Measurements from ENCODE around the gene EGF.
"Not testable (repeated sequence)": the region's sequence is repeated elsewhere in the genome, so short reads cannot be mapped to it uniquely, and the experiment has no call there.

Gene EGF

DNA sequence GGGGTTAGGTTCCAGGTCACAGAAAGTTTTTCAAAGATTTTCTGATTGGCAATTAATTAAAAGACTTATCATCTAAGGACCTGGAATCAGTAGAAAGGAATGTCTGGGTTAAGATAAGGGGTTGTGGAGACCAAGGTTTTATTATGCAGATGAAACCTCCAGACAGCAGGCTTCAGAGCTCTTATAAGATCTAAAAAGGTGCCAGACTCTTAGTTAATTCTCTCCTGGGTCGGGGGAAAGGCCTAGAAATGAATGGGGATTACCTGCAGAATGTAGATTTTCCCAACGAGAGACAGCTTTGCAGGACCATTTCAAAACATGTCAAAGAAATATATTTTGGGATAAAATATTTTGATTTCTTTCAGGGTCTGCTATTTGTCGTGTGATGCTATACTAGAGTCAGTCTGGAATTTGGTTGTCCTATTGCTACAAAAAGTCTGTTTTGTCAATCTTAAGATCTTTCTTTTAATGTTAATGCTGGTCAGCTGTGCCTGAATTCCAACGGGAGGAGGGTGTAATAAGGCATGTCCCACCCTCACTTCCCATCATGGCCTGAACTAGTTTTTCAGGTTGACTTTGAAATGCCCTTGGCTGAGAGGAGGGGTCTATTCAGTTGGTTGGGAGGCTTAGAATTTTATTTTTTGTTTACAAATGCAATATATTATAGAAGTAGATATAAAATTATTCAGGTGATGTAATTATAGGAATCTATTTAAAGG is 15.8 kb downstream of the EGF start:
- H3K27ac ChIP-seq (ENCODE audit: low read depth, low read length, poor library complexity, severe bottlenecking), result no peak overlapping the region
- H3K9me2 ChIP-seq (ENCODE audit: low read depth, low read length), result no peaks in the 10 kb centered on the region
- H3K4me3 ChIP-seq (ENCODE audit: low read depth, low read length, poor library complexity, severe bottlenecking), result no peak overlapping the region
- no peaks in the 10 kb centered on the region for H3K4me1 ChIP-seq (ENCODE audit: insufficient read depth, low read length, severe bottlenecking)
- H3F3A ChIP-seq (ENCODE audit: insufficient read depth, low read length), result no peaks in the 10 kb centered on the region
- no peaks in the 10 kb centered on the region for H4K20me1 ChIP-seq (ENCODE audit: insufficient read depth, low read length)
- no peak for TF ChIP-seq CTCF (IDR thresholded peaks at IDR 0.05; ENCODE audit: low read length)
- no peak for TF ChIP-seq EZH2 (IDR thresholded peaks at IDR 0.05; ENCODE audit: borderline replicate concordance, low read length)
- no peaks in the 10 kb centered on the region for H3K36me3 ChIP-seq (ENCODE audit: insufficient read depth, low read length)
- H3K79me2 ChIP-seq (ENCODE audit: insufficient read depth, low read length), result no peaks in the 10 kb centered on the region
- H3K27me3 ChIP-seq (ENCODE audit: insufficient read depth, low read length), result no peaks in the 10 kb centered on the region
- H2AFZ ChIP-seq (ENCODE audit: low read length), result no peak overlapping the region
- H3K9me3 ChIP-seq (ENCODE audit: low read length), result no peaks in the 10 kb centered on the region
- H3K4me2 ChIP-seq (ENCODE audit: low read length), result no peak overlapping the region
- H3K9ac ChIP-seq (ENCODE audit: low read length), result no peak overlapping the region

DNA sequence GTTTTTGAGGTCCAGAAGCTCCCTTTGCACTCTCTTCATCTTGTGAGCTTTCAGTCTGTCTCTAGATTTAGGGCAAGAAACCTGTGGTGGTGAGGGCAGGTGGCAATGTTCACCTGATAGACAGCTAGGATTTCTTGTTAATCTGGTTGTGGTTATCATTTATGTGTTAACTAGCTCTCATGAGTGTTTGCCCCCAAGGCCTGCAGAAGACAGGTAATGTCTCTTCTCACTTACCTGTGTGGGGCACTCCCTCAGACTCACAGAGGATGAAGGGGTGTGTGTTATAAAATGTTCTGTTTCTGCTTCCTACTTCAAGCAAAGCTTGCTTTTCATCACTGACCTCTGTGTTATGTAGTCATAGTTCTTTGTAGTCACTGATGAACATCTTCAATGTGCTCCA is 17.8 kb downstream of the EGF start:
- H3K4me3 ChIP-seq (ENCODE audit: low read depth, low read length, poor library complexity, severe bottlenecking), result no peak overlapping the region

DNA sequence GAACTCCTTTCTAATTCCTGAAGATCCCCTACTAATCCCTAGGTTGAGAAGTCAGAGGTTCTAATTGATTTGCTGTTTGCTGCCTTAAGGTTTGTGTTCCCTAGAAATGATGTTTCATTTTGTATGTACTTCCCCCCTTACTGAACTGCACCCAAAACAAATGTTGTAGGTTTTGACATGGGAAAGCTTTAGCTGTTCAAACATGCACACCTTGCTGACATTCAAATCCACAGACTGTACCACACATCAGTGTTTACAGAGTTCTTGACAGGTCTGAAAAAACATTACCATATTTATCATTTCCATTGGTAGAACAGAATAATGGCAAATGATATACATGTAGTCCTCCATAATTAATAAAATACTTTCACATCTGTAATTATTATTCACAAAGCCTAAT is 18.2 kb downstream of the EGF start:
- no peak for TF ChIP-seq EZH2 (IDR thresholded peaks at IDR 0.05; ENCODE audit: borderline replicate concordance, low read length)
- Histone ChIP-seq H3K9ac (ENCODE audit: low read length) (no peak overlapping the region), H3F3A (ENCODE audit: insufficient read depth, low read length) (no peaks in the 10 kb centered on the region), H3K27me3 (ENCODE audit: insufficient read depth, low read length) (no peaks in the 10 kb centered on the region), H4K20me1 (ENCODE audit: insufficient read depth, low read length) (no peaks in the 10 kb centered on the region), H3K79me2 (ENCODE audit: insufficient read depth, low read length) (no peaks in the 10 kb centered on the region), H3K9me3 (ENCODE audit: low read length) (no peaks in the 10 kb centered on the region), H3K4me2 (ENCODE audit: low read length) (no peak overlapping the region), H3K9me2 (ENCODE audit: low read depth, low read length) (no peaks in the 10 kb centered on the region), H3K4me1 (ENCODE audit: insufficient read depth, low read length, severe bottlenecking) (no peaks in the 10 kb centered on the region), H3K4me3 (ENCODE audit: low read depth, low read length, poor library complexity, severe bottlenecking) (no peak overlapping the region), H2AFZ (ENCODE audit: low read length) (no peak overlapping the region), H3K36me3 (ENCODE audit: insufficient read depth, low read length) (no peaks in the 10 kb centered on the region), H3K27ac (ENCODE audit: low read depth, low read length, poor library complexity, severe bottlenecking) (no peak overlapping the region)

More for the DNA sequence above, 17.8 kb downstream of the EGF start:
- no peaks in the 10 kb centered on the region for H3F3A ChIP-seq (ENCODE audit: insufficient read depth, low read length)
- no peaks in the 10 kb centered on the region for H3K4me1 ChIP-seq (ENCODE audit: insufficient read depth, low read length, severe bottlenecking)
- no peak overlapping the region for H2AFZ ChIP-seq (ENCODE audit: low read length)
- no peaks in the 10 kb centered on the region for H4K20me1 ChIP-seq (ENCODE audit: insufficient read depth, low read length)
- H3K9me2 ChIP-seq (ENCODE audit: low read depth, low read length), result no peaks in the 10 kb centered on the region
- no peak overlapping the region for H3K9ac ChIP-seq (ENCODE audit: low read length)
- no peak overlapping the region for H3K27ac ChIP-seq (ENCODE audit: low read depth, low read length, poor library complexity, severe bottlenecking)
- no peaks in the 10 kb centered on the region for H3K27me3 ChIP-seq (ENCODE audit: insufficient read depth, low read length)
- no peak overlapping the region for H3K4me2 ChIP-seq (ENCODE audit: low read length)
- H3K79me2 ChIP-seq (ENCODE audit: insufficient read depth, low read length), result no peaks in the 10 kb centered on the region
- TF ChIP-seq CTCF (IDR thresholded peaks at IDR 0.05; ENCODE audit: low read length) (no peak), EZH2 (IDR thresholded peaks at IDR 0.05; ENCODE audit: borderline replicate concordance, low read length) (no peak)
- H3K9me3 ChIP-seq (ENCODE audit: low read length), result no peaks in the 10 kb centered on the region
- no peaks in the 10 kb centered on the region for H3K36me3 ChIP-seq (ENCODE audit: insufficient read depth, low read length)

GRCh38 chr4:109931318-109931717 is 18.6 kb downstream of the EGF start:
- no peak overlapping the region for H2AFZ ChIP-seq (ENCODE audit: low read length)
- H3K9me3 ChIP-seq (ENCODE audit: low read length), result no peaks in the 10 kb centered on the region
- no peak overlapping the region for H3K4me2 ChIP-seq (ENCODE audit: low read length)
- H3K9me2 ChIP-seq (ENCODE audit: low read depth, low read length), result no peaks in the 10 kb centered on the region
- no peaks in the 10 kb centered on the region for H3K4me1 ChIP-seq (ENCODE audit: insufficient read depth, low read length, severe bottlenecking)
- no peaks in the 10 kb centered on the region for H3K79me2 ChIP-seq (ENCODE audit: insufficient read depth, low read length)
- H3K27ac ChIP-seq (ENCODE audit: low read depth, low read length, poor library complexity, severe bottlenecking), result no peak overlapping the region
- no peaks in the 10 kb centered on the region for H3K36me3 ChIP-seq (ENCODE audit: insufficient read depth, low read length)
- no peaks in the 10 kb centered on the region for H3K27me3 ChIP-seq (ENCODE audit: insufficient read depth, low read length)
- H3K4me3 ChIP-seq (ENCODE audit: low read depth, low read length, poor library complexity, severe bottlenecking), result no peak overlapping the region
- H3F3A ChIP-seq (ENCODE audit: insufficient read depth, low read length), result no peaks in the 10 kb centered on the region
- H4K20me1 ChIP-seq (ENCODE audit: insufficient read depth, low read length), result no peaks in the 10 kb centered on the region
- no peak overlapping the region for H3K9ac ChIP-seq (ENCODE audit: low read length)
- TF ChIP-seq EZH2 (IDR thresholded peaks at IDR 0.05; ENCODE audit: borderline replicate concordance, low read length) (no peak), CTCF (IDR thresholded peaks at IDR 0.05; ENCODE audit: low read length) (no peak)

- not testable (repeated sequence) for H2AFZ ChIP-seq (ENCODE audit: low read length); H3K9me3 ChIP-seq (ENCODE audit: low read length); H3K27ac ChIP-seq (ENCODE audit: low read depth, low read length, poor library complexity, severe bottlenecking); H3K27me3 ChIP-seq (ENCODE audit: insufficient read depth, low read length); H3K36me3 ChIP-seq (ENCODE audit: insufficient read depth, low read length); H3K9me2 ChIP-seq (ENCODE audit: low read depth, low read length); H3K9ac ChIP-seq (ENCODE audit: low read length); H3F3A ChIP-seq (ENCODE audit: insufficient read depth, low read length); H3K79me2 ChIP-seq (ENCODE audit: insufficient read depth, low read length); H3K4me3 ChIP-seq (ENCODE audit: low read depth, low read length, poor library complexity, severe bottlenecking); H3K4me1 ChIP-seq (ENCODE audit: insufficient read depth, low read length, severe bottlenecking); H3K4me2 ChIP-seq (ENCODE audit: low read length); H4K20me1 ChIP-seq (ENCODE audit: insufficient read depth, low read length)
Observed at GRCh38 chr4:109937352-109937751, 24.7 kb downstream of the EGF start.

Measured in OCI-LY1 (cell line).